WTC11 (cell line): ENCODE results near the gene TOM1. TPM values are rescaled to one million over a fixed set of nuclear protein-coding genes. Genes with fewer than 3 reads are reported as not detected.

Experiments
- ATAC-seq: fragments of 200-7000 bp; cut with Tn5 transposase; 2 replicates; pipeline ENCODE4 v1.10.0; 2021; ENCODE audit warnings: mild to moderate bottlenecking, moderate library complexity
- CTCF ChIA-PET: fragments of 300-600 bp; sonication (Branson Sonifier 250); formaldehyde crosslinking; loops from one replicate; lab custom pipeline; 2021; ENCODE audit warnings: antibody characterized with exemption; lab: Charles Lee
- POLR2A ChIA-PET: fragments of 350-600 bp; sonication (Branson Sonifier 250); formaldehyde crosslinking; loops from one replicate; lab custom pipeline; 2021; ENCODE audit warnings: antibody characterized with exemption; lab: Charles Lee
- DNase-seq: peaks from one replicate; pipeline ENCODE4 v3.0.0; 2021; ENCODE audit warnings: low spot score
- H3K27ac Mint-ChIP-seq: 2 replicates; pipeline ENCODE4 v1.8.0; 2021; ENCODE audit warnings: mixed read lengths
- H3K27me3 Mint-ChIP-seq: 2 replicates; pipeline ENCODE4 v1.8.0; 2021; ENCODE audit warnings: low read depth, mild to moderate bottlenecking, moderate library complexity, mixed read lengths
- H3K36me3 Mint-ChIP-seq: 2 replicates; pipeline ENCODE4 v1.8.0; 2021; ENCODE audit warnings: mixed read lengths
- H3K4me1 Mint-ChIP-seq: 2 replicates; pipeline ENCODE4 v1.8.0; 2022; ENCODE audit warnings: mixed read lengths
- H3K4me3 Mint-ChIP-seq: 2 replicates; pipeline ENCODE4 v1.8.0; 2021; ENCODE audit warnings: mild to moderate bottlenecking, moderate library complexity, mixed read lengths
- H3K9me3 Mint-ChIP-seq: 2 replicates; pipeline ENCODE4 v1.8.0; 2021; ENCODE audit warnings: mixed read lengths
- AFF4 ChIP-seq: sonication (generic); formaldehyde crosslinking; IDR thresholded peaks from 2 replicates; pipeline ENCODE4 v1.8.1; 2023; ENCODE audit warnings: mild to moderate bottlenecking, missing genetic modification reagents, borderline replicate concordance
- CBFB ChIP-seq: sonication (generic); formaldehyde crosslinking; IDR thresholded peaks from 2 replicates; pipeline ENCODE4 v1.8.1; 2022; ENCODE audit warnings: mild to moderate bottlenecking, low read depth, missing genetic modification reagents
- CTCF ChIP-seq: fragments of 200-600 bp; IDR thresholded peaks from 2 replicates; pipeline ENCODE4 v1.8.0; 2022; ENCODE audit warnings: antibody characterized with exemption
- E2F4 ChIP-seq: sonication (generic); formaldehyde crosslinking; IDR thresholded peaks from 2 replicates; pipeline ENCODE4 v1.8.1; 2022; ENCODE audit warnings: low read depth, mild to moderate bottlenecking, moderate library complexity, missing genetic modification reagents, borderline replicate concordance
- ELF4 ChIP-seq: sonication (generic); formaldehyde crosslinking; IDR thresholded peaks from 2 replicates; pipeline ENCODE4 v1.8.1; 2022; ENCODE audit warnings: low read depth, mild to moderate bottlenecking, moderate library complexity, missing genetic modification reagents
- EMX1 ChIP-seq: fragments of 250-450 bp; sonication (Bioruptor Pico); IDR thresholded peaks from 2 replicates; pipeline ENCODE4 v1.8.0; 2021; ENCODE audit warnings: mild to moderate bottlenecking
- GABPB1 ChIP-seq: sonication (generic); formaldehyde crosslinking; IDR thresholded peaks from 2 replicates; pipeline ENCODE4 v1.8.1; 2023; ENCODE audit warnings: mild to moderate bottlenecking, missing genetic modification reagents
- IRF2 ChIP-seq: sonication (generic); formaldehyde crosslinking; IDR thresholded peaks from 2 replicates; pipeline ENCODE4 v1.8.0; 2022; ENCODE audit warnings: low read depth, missing genetic modification reagents, borderline replicate concordance
- MYBL2 ChIP-seq: sonication (generic); formaldehyde crosslinking; IDR thresholded peaks from 2 replicates; pipeline ENCODE4 v1.8.1; 2023; ENCODE audit warnings: mild to moderate bottlenecking, moderate library complexity, missing genetic modification reagents
- NR1H2 ChIP-seq: sonication (generic); formaldehyde crosslinking; IDR thresholded peaks from 2 replicates; pipeline ENCODE4 v1.9.0; 2021; ENCODE audit warnings: mild to moderate bottlenecking, moderate library complexity, missing genetic modification reagents
- NR3C1 ChIP-seq: sonication (generic); formaldehyde crosslinking; conservative IDR thresholded peaks from 2 replicates; pipeline ENCODE4 v1.8.1; 2023; ENCODE audit warnings: low read depth, mild to moderate bottlenecking, missing genetic modification reagents
- PREB ChIP-seq: sonication (generic); formaldehyde crosslinking; IDR thresholded peaks from 2 replicates; pipeline ENCODE4 v1.8.1; 2022; ENCODE audit warnings: mild to moderate bottlenecking, missing genetic modification reagents, moderate library complexity, borderline replicate concordance
- RELA ChIP-seq: sonication (generic); formaldehyde crosslinking; IDR thresholded peaks from 2 replicates; pipeline ENCODE4 v1.8.1; 2022; ENCODE audit warnings: missing genetic modification reagents, mild to moderate bottlenecking, borderline replicate concordance
- SOX15 ChIP-seq: fragments of 250-450 bp; sonication (Bioruptor Pico); IDR thresholded peaks from 2 replicates; pipeline ENCODE4 v1.9.0; 2021; ENCODE audit warnings: mild to moderate bottlenecking
- TCF7 ChIP-seq: sonication (generic); formaldehyde crosslinking; IDR thresholded peaks from 2 replicates; pipeline ENCODE4 v1.8.0; 2022; ENCODE audit warnings: mild to moderate bottlenecking, low read depth, missing genetic modification reagents, moderate library complexity
- ZBTB21 ChIP-seq: sonication (generic); formaldehyde crosslinking; IDR thresholded peaks from 2 replicates; pipeline ENCODE4 v1.8.1; 2023; ENCODE audit warnings: mild to moderate bottlenecking, missing genetic modification reagents, borderline replicate concordance
- ZNF138 ChIP-seq: sonication (generic); formaldehyde crosslinking; conservative IDR thresholded peaks from 2 replicates; pipeline ENCODE4 v1.8.1; 2022; ENCODE audit warnings: mild to moderate bottlenecking, moderate library complexity, missing genetic modification reagents
- ZNF423 ChIP-seq: fragments of 250-450 bp; sonication (Bioruptor Pico); IDR thresholded peaks from 2 replicates; pipeline ENCODE4 v2.1.2; 2022; ENCODE audit warnings: mild to moderate bottlenecking, moderate library complexity
- ZSCAN18 ChIP-seq: fragments of 250-450 bp; sonication (Bioruptor Pico); IDR thresholded peaks from 2 replicates; pipeline ENCODE4 v2.1.2; 2022; ENCODE audit warnings: mild to moderate bottlenecking, moderate library complexity
- total RNA-seq: library from RNA; stranded (reverse); gene quantifications from 3 replicates; pipeline ENCODE4 v1.2.3, GENCODE V29; 2021
- TF ChIP-seq, protein P1 (sequence below): fragments of 250-450 bp; sonication (Bioruptor Pico); IDR thresholded peaks from 2 replicates; pipeline ENCODE4 v1.9.0; 2021; ENCODE audit warnings: mild to moderate bottlenecking, borderline replicate concordance

TOM1 gene
- total RNA-seq, 1 experiment from 2014 or later = 23.5 TPM

GRCh38 chr22:35354068-35354467 is 54.4 kb downstream of the TOM1 start:
- peaks cover 10% of the 10 kb centered on the region; the same call in 1 of the 2 replicates for H3K27me3 Mint-ChIP-seq
- ChIA-PET CTCF (interaction anchor here (1.9 kb wide), 1 partner anchor 27 kb away, joined by 6 read pairs; the partner anchor contains the start of gene HMOX1), POLR2A (interaction anchor here (0.6 kb wide), 1 partner anchor 69 kb away, joined by 3 read pairs; no protein-coding TSS in a partner anchor)
- H3K9me3 Mint-ChIP-seq = no peaks in the 10 kb centered on the region
- H3K4me3 Mint-ChIP-seq = no peak overlapping the region
- no peaks in the 10 kb centered on the region for H3K36me3 Mint-ChIP-seq
- no peak for ATAC-seq
- no peak for DNase-seq
- TF ChIP-seq AFF4 (no peak), SOX15 (no peak), NR3C1 (CRISPR knock-in tag) (no peak), ZSCAN18 (CRISPR knock-in tag) (no peak), ELF4 (CRISPR knock-in tag) (no peak), ZNF423 (CRISPR knock-in tag) (no peak), PREB (no peak), CBFB (no peak), E2F4 (no peak), EMX1 (no peak), CTCF (no peak), ZNF138 (CRISPR knock-in tag) (no peak), GABPB1 (no peak), IRF2 (CRISPR knock-in tag) (no peak), MYBL2 (CRISPR knock-in tag) (no peak), RELA (no peak), ZBTB21 (CRISPR knock-in tag) (no peak), NR1H2 (no peak), TCF7 (CRISPR knock-in tag) (no peak)
- TF ChIP-seq, protein P1, sequence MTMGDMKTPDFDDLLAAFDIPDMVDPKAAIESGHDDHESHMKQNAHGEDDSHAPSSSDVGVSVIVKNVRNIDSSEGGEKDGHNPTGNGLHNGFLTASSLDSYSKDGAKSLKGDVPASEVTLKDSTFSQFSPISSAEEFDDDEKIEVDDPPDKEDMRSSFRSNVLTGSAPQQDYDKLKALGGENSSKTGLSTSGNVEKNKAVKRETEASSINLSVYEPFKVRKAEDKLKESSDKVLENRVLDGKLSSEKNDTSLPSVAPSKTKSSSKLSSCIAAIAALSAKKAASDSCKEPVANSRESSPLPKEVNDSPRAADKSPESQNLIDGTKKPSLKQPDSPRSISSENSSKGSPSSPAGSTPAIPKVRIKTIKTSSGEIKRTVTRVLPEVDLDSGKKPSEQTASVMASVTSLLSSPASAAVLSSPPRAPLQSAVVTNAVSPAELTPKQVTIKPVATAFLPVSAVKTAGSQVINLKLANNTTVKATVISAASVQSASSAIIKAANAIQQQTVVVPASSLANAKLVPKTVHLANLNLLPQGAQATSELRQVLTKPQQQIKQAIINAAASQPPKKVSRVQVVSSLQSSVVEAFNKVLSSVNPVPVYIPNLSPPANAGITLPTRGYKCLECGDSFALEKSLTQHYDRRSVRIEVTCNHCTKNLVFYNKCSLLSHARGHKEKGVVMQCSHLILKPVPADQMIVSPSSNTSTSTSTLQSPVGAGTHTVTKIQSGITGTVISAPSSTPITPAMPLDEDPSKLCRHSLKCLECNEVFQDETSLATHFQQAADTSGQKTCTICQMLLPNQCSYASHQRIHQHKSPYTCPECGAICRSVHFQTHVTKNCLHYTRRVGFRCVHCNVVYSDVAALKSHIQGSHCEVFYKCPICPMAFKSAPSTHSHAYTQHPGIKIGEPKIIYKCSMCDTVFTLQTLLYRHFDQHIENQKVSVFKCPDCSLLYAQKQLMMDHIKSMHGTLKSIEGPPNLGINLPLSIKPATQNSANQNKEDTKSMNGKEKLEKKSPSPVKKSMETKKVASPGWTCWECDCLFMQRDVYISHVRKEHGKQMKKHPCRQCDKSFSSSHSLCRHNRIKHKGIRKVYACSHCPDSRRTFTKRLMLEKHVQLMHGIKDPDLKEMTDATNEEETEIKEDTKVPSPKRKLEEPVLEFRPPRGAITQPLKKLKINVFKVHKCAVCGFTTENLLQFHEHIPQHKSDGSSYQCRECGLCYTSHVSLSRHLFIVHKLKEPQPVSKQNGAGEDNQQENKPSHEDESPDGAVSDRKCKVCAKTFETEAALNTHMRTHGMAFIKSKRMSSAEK (CRISPR knock-in tag) = no peak
- peaks cover 18% of the 10 kb centered on the region for H3K4me1 Mint-ChIP-seq
- H3K27ac Mint-ChIP-seq = no peak overlapping the region
